HG03378 (cell line): ENCODE results near the gene ARL16.
"Not testable (repeated sequence)": the region's sequence is repeated elsewhere in the genome, so short reads cannot be mapped to it uniquely, and the experiment has no call there.

Source experiments
- ATAC-seq: cut with Tn5 transposase; IDR thresholded peaks from one replicate; pipeline ENCODE4 v1.9.1; 2021; ENCODE audit warnings: mild to moderate bottlenecking, moderate library complexity; ENCODE audit not compliant: unreplicated experiment

The ARL16 gene

DNA sequence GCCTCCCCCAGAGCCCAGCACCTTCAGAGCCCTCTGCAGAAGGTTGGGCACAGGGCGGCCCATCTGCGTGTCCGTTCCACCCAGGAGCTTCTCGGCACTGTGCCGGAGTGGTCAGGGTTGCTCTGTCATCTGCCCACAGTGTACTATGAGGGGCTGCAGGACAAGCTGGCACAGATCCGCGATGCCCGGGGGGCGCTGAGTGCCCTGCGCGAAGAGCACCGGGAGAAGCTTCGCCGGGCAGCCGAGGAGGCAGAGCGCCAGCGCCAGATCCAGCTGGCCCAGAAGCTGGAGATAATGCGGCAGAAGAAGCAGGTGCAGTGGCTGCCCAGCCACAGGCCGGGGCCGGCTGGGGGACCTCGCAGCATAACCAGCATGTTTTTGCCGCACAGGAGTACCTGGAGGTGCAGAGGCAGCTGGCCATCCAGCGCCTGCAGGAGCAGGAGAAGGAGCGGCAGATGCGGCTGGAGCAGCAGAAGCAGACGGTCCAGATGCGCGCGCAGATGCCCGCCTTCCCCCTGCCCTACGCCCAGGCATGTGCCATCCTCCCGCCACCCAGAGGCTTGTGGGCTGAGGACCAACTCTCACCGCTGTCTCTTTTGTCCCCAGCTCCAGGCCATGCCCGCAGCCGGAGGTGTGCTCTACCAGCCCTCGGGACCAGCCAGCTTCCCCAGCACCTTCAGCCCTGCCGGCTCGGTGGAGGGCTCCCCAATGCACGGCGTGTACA lies 12.8 kb upstream of the ARL16 start:
- no peak for ATAC-seq

DNA sequence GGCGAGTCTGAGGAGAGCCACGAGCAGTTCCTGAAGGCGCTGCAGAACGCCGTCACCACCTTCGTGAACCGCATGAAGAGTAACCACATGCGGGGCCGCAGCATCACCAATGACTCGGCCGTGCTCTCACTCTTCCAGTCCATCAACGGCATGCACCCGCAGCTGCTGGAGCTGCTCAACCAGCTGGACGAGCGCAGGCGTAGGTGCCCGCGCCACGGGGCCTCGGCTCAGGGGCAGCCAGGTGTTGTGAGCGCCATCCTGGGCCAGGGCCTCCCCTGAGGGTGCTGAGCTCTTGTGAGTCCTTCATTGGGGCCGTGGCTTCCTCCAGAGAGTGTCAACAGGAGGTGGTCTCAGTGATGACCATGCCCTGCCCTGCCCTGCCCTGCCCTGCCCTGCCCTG lies 12.2 kb upstream of the ARL16 start:
- no peak for ATAC-seq

DNA sequence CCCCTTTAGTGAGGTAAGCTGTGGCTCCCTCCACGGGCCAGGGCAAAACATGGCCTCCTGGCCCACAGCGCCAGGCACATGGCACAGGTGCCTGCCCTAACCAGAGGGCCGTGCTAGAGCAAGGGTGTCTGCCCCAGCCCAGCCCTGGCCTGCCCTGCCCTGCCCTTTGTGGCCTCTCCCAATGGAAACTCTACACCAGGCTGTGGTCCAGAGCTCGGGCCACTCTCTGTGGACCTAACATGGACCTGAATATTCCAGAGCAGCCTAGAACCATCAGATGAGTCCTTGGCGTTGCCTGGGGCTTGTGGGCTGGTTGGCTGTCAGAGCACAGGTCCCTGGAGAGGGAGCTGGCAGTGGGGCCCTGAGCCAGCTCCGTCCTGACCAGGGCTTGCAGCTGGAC lies 11.6 kb upstream of the ARL16 start:
- no peak for ATAC-seq

DNA sequence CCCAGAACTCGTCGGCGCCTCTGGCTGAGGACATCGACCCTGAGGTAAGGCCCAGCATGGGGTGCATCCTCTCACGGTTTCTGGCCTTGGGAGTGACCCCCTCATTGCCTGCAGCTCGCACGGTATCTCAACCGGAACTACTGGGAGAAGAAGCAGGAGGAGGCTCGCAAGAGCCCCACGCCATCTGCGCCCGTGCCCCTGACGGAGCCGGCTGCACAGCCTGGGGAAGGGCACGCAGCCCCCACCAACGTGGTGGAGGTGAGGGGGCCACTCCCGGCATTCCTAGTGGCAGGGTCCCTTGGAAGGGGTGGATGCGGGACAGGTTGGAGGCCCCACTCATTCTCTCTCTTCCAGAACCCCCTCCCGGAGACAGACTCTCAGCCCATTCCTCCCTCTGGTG lies 11.2 kb upstream of the ARL16 start:
- no peak for ATAC-seq

DNA sequence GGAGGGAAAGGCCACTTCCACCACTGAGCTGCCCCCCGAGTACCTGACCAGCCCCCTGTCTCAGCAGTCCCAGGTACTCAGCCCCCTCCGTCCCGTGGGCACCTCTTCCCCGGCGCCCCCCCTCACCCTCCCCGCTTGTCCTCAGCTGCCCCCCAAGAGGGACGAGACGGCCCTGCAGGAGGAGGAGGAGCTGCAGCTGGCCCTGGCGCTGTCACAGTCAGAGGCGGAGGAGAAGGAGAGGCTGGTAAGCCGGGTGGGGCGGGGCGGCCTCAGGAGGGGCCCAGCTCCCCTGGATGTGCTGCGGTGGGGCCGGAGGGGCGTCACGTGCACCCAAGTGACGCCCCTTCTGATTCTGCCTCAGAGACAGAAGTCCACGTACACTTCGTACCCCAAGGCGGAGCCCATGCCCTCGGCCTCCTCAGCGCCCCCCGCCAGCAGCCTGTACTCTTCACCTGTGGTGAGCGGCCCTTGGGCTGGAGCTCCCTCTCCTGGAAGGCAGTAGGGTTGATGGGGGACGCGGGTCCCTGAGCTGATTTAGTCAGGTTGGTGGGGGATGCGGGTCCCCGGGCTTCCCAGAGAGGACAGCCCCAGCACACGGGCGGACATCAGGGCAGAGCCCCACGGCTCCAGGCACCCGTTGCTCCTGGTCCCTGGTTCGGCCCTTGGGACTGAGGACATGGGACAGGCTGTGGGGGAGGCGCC lies 10.1 kb upstream of the ARL16 start:
- no peak for ATAC-seq

DNA sequence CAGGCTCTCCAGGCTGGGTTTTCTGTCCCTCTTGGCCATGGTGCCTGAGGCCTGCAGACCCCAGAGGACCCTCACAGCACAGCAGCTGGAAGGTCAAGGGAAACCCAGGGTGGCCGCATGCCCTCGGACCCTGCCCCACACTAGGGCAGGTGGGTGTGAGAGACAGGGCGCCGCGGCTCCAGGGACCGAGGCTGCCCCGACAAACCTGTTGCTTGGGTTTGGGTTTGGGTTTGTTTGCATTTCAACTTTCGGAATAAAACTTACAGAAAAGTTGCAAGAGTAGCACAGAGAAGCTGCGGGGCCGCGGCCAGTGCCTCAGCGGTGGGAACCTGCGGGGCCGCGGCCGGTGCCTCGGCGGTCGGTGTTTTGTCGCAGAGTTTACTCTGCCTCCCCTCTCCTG lies 8.0 kb upstream of the ARL16 start:
- no peak for ATAC-seq

DNA sequence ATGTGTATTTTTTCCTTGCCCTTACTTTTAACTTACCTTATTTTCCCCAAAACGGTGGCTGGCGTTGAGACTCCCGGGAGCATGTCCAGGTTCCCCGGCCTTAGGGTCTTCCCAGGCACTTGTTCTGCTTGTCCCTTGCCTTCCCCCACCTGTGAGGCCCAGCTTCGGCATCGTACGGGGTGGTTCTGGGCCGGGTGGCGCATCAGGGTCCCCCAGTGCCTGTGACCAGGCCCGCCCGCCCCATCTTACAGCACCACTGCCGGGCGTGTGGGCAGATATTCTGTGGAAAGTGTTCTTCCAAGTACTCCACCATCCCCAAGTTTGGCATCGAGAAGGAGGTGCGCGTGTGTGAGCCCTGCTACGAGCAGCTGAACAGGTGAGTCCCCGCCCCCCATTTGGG lies 7.6 kb upstream of the ARL16 start:
- ATAC-seq: no peak

DNA sequence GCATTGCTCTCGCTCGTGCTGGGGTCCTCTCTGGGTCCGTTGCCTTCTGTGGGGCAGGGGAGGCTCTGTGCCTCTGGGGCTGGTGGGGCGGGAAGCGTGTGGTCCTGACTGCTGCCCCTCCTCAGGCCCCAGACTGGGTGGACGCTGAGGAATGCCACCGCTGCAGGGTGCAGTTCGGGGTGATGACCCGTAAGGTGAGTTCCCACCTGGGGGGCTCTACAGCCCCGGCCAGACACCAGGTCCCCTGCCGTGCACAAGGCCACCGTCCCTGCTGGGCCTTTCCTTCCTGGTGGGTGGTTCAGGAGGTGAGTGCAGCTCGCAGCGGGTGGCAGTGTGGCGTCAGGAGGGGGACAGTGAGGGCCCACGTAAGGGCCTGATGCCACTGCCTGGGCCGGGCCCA lies 7.0 kb upstream of the ARL16 start:
- ATAC-seq: no peak

DNA sequence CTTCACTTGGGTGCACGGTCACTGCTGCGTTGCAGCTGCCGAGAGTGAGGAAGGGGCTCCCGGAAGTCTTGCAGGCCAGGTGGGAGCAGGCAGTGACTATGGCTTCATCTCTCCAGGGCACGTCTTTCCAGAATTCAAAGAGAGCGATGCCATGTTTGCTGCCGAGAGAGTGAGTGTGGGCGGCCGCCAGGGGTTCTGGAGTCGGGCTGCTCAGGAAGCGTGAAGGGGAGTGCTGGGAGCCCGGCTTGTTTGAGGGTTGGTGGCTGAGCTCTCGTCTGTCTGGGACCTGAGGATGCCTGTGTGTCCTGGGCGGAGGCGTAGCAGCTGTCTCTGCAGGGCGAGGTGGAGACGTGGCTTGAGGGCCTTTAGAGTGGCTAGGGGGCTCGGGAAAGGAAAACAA lies 6.5 kb upstream of the ARL16 start:
- no peak for ATAC-seq

DNA sequence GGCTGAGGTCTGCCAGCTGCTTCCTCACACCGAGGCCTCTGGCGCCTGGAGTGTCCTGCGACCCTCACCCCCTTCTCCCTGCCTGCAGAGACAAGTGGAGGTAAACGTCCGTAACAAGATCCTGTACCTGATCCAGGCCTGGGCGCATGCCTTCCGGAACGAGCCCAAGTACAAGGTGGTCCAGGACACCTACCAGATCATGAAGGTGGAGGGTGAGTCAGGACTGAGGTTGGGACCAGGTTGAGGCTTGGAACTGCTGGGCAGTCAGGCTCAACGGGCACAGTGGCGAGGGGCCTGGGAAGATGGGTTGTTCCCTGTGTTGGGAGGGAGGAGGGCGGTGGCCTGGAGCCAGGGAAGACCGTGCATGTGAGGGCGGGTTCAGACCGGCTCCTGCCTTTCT lies 5.0 kb upstream of the ARL16 start:
- ATAC-seq: no peak

DNA sequence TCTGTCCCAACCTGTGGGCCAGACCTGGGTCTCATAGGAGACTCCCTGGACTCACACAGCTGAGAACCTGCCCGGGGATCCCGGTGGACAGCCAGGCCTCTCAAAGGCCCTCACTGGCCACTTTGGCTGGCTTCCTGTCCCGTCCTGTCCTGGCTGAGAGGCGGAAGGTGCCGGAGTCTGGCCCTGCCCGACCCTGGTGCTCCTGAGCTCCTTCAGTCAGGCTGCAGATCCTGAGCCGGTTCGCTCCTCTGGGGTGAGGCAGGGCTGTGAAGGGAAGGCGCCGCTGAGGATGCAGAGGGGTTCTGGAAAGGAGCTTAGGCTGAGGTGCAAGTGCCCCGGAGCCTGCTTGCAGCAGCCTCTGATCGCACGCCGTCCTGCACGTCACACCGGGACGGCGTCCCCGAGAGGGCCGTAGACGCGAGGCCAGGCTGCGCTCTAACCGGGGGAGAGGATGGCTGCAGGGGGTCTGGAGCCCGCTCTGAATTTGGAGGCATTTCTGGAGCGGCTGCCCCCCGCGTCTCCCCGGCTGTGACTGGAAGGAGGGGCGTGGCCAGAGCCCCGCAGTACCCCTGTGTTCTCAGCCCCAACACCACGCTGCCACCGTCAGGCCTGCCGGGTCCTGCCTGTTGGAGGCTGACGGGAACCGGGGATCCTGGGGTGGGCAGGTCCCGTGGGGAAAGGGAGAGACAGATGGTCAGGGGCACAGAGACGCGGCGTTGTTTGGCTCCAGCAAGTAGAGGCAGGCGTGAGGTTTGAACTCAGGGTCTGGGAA lies 4.4 kb upstream of the ARL16 start:
- no peak for ATAC-seq

DNA sequence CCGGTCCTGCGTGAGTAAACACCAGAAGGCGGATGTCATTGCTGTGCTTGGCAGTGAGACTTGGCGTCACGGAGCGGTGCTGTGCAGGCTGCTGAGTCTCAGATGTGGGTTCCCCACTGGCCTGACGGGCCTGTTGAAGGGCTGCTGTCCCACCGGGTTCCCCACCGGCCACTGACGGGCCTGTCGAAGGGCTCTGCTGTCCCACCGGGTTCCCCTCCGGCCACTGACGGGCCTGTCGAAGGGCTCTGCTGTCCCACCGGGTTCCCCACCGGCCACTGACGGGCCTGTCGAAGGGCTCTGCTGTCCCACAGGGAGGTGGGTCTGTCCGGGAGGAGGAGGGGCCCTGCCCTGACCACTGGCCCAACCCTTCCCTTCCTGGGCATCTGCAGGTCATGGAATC lies 3.0 kb upstream of the ARL16 start:
- ATAC-seq: no peak

DNA sequence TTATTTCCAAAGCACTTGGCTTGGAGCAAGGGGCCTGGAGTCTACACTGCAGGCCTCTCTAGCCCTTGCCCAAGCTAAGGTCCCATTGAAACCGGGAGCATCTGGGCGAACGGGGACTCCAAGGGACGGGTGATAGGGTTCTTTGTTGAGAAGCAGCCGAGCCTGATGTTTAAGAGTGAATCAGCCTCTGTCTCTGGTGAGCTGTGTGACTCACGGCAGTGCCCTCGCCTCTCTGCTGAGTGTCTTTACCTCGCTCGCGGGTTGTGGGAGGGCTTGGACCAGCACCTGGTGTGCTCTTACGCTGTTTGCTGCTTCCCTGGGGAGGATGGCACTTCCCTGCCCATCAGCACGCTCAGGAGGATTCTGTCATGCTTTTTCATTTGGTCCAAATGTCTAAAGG lies 1.5 kb upstream of the ARL16 start:
- ATAC-seq: no peak

DNA sequence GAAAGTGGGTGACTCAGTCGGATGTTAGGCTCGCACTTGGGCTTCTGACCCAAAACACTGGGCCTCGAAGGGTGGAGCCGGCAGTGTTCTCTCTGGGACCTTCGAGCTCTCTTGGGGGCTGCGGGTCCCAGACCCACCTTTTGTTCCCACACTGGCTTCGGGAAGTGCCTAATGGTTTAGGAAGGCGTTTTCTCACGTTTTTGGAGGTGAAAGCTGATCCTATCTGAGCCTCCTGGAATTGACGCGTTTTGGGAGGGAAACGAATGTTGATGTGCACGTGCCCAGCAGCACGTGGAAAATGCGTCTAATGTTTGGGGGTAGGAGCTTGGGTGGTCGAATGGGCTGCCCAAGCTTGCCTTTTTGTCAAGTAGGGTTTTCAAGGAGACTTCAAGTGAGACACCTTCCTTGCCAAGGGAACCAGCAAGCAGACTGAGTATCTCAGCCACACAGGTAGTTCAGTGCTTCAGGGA lies 880 bp upstream of the ARL16 start:
- no peak for ATAC-seq

DNA sequence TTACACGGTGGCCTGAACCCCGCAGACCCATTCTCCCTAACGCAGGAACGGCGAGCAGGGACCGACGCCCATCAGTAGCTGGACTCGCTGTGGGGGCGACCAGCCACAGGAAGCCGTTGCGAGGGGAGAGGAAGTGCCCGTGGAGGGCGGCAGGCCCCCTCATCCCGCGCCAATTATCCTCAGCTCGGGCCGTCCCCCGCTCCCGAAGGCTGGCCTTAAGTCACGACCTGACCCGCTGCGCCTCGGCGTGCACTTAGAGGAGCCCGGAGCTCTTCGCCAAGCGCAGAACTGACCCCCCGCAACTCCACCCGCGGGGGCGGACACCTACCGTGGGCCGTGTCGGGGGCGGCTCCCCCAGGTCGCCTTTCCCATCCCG lies 401 bp downstream of the ARL16 start:
- no peak for ATAC-seq

DNA sequence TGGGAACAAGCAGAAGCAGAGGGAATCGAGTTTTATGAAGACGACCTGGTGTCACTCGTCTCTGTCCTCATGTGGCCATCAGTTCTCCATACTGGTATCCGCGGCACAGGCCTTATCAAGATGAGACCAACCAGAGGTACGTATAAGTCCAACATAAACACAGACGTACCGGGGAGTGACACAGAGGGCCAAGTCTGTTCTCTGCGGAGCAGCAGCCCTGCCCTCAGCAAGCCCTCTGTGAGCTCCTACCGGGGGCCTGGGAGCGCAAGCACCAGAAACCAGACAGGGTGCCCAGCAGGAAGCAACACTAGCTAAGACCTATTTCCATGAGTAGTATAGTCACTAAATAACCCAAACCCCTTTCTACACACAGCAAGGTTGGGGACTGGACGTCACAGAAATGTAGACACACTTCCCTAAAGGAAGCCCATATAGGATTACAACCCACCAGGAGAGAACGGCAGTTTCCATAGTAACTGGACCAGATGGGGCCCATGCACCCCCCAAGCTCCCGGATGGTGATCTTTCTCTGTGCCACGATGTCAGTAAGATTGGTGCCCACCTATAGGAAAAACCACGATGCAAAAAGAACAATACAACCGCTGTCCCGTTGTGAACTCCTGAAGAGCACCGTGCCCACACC lies 911 bp downstream of the ARL16 start:
- ATAC-seq: no peak

DNA sequence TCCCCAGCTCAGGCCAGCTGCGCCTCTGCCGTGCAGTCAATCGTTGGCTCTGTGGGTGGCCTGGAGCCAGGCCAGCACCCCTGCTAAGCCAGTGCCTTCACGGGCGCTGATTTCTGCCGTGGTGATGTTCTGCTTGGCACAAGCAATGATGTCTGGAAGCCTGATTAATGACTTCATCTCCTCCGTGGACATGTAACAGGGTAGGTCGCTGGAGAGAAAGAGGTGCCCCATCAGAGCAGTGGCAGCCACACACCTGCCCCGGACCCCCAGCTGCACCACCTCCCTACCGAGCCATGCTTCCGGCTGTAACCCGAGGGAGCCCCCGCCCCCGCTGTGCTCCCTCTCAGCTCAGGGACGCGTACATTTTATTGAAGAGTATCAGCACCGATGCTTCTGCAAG lies 1.9 kb downstream of the ARL16 start:
- ATAC-seq: no peak

DNA sequence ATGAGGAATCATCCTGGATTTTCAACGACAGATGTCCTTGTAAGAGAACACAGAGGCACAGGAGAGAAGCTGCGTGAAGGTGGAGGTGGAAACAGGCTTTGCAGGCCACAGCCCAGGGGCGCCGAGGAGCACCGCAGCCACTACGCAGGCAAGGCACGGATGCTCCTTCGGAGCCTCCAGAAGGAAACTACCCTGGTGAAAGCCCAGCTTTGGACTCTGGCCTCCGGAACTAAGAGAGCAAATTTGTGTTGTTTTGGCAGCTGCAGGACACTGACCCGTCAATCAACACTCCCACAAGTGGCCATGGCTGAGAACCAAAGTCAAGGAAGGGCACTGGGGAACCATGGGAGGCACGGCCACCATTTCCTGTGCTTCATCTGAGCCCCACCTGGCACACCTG lies 3.4 kb downstream of the ARL16 start:
- no peak for ATAC-seq

DNA sequence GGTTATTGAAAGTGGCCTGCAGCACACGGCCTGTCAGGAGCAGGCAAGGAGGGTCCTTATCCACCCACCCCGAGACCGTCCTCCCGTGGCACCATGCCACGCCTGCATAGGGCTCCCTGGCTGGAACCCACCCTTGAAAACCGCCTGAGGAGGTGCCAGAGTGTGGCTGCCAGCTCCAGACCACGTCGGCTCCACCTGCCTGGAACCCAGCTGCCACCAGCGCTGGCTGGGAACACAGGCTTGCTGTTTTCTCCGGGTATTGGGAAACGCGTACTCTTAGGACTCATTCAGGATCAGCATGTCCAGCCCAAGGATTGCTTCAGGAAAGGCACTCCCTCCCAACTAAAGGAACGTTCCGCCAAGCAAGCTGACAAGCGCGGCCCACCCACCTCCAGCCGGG lies 6.7 kb downstream of the ARL16 start:
- ATAC-seq: no peak

DNA sequence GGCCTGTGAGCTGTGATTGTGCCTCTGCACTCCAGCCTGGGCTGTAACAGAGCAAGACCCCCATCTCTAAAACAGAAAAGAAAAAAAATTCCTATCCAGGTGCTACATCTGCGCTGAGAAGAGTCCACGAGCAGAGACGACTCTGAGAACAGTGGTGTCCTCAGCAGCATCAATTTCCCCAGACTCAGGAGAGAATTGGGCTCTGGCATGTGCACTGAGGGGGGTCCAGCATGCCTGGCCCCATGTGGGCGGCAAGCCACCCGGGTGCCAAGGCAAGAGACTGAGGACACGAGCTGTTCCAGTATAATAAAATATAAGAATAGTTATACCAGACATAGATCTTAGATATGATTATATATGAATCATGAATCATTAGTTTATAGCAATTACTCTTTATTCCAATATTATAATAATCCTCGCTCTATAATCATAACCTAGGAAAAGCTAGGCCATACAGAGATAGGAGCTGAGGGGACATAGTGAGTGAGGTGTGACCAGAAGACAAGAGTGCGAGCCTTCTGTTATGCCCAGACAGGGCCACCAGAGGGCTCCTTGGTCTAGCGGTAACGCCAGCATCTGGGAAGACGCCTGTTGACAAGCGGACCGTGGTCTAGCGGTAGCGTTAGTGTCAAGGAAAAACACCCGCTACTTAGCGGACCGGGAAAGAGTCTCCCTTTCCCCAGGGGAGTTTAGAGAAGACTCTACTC lies 7.9 kb downstream of the ARL16 start:
- not testable (repeated sequence) for ATAC-seq
